Sciatic nerve (tissue), 2 donors: ENCODE results near the gene RREB1. TPM values are rescaled to one million over a fixed set of nuclear protein-coding genes. Genes with fewer than 3 reads are reported as not detected.

Source experiments
- ATAC-seq: fragments of 200-7000 bp; cut with Tn5 transposase; one replicate; pipeline ENCODE4 v1.9.1; 2020; ENCODE audit warnings: mild to moderate bottlenecking, moderate library complexity
- DNase-seq: peaks from one replicate; pipeline ENCODE4 v3.0.0-alpha.2; 2020; ENCODE audit warnings: low spot score
- intact Hi-C: fragments of 100-400 bp; cut with DNase I; formaldehyde crosslinking; loops from one replicate; pipeline ENCODE4 v1.14.2; 2022
- total RNA-seq: library from RNA; stranded (reverse); fragmentation: NEBNext Ultra II Directional; extraction: Animal tissue kit (Norgen Biotek cat#: 25700); gene quantifications from one replicate; pipeline ENCODE4 v1.2.1, GENCODE V29; 2021
- donor health status: DM: no; HTN: no; CAD: no.
- donor health status: DM: no; HTN: no; CAD: no.

The RREB1 gene
- total RNA-seq, 1 donor from 2014 or later, result 50.6 TPM

DNA sequence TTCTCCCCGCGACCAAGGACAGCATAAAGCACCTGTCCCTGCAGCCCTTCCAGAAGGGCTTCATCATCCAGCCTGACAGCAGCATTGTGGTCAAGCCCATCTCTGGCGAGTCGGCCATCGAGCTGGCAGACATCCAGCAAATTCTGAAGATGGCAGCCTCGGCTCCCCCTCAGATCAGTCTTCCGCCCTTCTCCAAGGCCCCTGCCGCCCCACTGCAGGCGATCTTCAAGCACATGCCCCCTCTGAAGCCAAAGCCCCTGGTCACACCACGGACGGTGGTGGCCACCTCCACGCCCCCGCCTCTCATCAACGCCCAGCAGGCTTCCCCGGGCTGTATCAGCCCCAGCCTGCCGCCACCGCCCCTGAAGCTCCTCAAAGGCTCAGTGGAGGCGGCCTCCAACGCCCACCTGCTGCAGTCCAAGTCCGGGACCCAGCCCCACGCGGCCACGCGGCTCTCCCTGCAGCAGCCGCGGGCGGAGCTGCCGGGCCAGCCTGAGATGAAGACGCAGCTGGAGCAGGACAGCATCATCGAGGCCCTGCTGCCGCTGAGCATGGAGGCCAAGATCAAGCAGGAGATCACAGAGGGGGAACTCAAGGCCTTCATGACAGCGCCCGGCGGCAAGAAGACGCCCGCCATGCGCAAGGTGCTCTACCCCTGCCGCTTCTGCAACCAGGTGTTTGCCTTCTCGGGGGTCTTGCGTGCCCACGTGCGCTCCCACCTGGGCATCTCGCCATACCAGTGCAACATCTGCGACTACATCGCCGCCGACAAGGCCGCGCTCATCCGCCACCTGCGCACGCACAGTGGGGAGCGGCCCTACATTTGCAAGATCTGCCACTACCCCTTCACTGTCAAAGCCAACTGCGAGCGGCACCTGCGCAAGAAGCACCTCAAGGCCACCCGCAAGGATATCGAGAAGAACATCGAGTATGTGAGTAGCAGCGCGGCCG, 121.9 kb downstream of the RREB1 start:
- intact Hi-C loops, result loop anchor here (10.0 kb wide), 1 partner anchor 75 kb away; no protein-coding TSS in a partner anchor
- no peak for DNase-seq
- peak; percentile 33 for ATAC-seq

DNA sequence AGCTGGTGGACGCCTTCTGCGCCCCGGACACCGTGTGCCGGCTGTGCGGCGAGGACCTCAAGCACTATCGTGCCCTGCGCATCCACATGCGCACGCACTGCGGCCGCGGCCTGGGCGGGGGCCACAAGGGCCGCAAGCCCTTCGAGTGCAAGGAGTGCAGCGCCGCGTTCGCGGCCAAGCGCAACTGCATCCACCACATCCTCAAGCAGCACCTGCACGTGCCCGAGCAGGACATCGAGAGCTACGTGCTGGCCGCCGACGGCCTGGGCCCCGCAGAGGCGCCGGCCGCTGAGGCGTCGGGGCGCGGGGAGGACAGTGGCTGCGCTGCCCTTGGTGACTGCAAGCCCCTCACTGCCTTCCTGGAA, 122.5 kb downstream of the RREB1 start:
- ATAC-seq (no peak), DNase-seq (no peak)
- intact Hi-C loops, result loop anchor here (10.0 kb wide), 1 partner anchor 76 kb away; no protein-coding TSS in a partner anchor

- intact Hi-C loops, result loop anchor here (10.0 kb wide), 1 partner anchor 76 kb away; no protein-coding TSS in a partner anchor
- ATAC-seq (no peak), DNase-seq (peak; percentile 52)
These were observed 123.4 kb downstream of the RREB1 start for GRCh38 chr6:7230956-7231713.

DNA sequence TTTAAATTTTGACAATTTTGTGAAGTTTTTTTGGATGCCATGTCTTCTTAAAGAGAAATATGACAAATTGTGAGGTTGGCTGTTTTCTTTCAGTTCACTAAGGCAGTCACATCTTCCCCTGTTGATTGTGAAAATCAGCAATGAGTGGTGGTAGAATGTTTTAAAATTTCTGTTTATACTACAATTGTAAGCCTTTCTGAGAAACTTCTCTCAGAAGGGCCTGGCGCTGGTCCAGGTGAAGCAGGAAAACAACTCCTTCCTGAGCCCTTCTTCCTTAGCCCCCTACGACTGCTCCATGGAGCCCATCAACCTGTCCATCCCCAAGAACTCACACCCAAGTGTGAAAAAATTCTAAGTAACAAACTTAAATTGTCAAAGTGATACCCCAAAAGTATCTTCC, 124.6 kb downstream of the RREB1 start:
- ATAC-seq, result no peak
- DNase-seq, result peak; percentile 64
- intact Hi-C loops, result loop anchor here (10.0 kb wide), 1 partner anchor 78 kb away; no protein-coding TSS in a partner anchor

- peak; percentile 9 for DNase-seq
These were observed 126.8 kb downstream of the RREB1 start for GRCh38 chr6:7234547-7234946.

GRCh38 chr6:7235712-7236305, 128.0 kb downstream of the RREB1 start:
- ATAC-seq, result no peak
- intact Hi-C loops, result loop anchor here (10.0 kb wide), 1 partner anchor 81 kb away; no protein-coding TSS in a partner anchor
- DNase-seq, result no peak

More at GRCh38 chr6:7234547-7234946, 126.8 kb downstream of the RREB1 start:
- intact Hi-C loops, result loop anchor here (10.0 kb wide), 1 partner anchor 80 kb away; no protein-coding TSS in a partner anchor
- ATAC-seq, result no peak

DNA sequence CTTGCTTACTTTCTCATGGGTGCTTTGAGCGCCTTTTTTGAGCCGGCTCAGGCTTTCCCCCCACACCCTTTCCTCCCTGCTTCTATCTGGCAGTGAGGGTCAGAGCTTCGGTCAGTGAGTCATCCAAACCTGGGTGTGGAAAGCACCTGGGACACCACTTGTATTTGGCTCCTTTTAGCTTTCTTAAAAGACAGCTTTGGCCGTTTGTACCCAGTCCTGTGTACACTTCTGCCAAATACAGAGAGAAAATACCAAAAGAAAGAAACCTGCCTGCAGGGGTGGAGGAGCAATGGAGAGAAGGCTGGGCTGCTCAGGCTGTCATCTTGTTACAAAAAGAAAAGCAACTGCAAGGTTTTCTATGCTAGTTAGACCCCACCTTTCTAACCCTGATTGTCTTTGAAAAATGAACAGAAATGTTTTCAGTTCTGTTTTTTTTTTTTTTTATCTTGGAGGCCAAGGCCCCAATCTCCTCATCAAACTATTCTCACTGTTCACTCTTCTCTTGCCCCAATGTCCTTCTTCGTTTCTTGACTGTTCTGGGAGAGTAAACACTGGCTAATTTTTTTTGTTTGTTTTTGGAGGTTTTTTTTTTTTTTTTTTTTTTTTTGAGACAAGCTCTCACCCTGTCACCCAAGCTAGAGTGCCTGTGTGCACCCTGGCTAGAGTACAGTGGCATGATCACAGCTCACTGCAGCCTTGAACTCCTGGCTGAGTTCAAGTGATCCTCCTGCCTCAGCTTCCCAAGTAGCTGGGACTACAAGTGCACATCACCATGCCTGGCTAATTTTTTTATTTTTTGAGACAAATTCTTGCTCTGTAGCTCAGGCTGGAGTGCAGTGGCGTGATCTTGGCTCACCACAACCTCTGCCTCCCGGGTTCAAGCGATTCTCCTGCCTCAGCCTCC, 128.8 kb downstream of the RREB1 start:
- ATAC-seq (peak; percentile 44), DNase-seq (no peak)

GRCh38 chr6:7237653-7238188, 130.0 kb downstream of the RREB1 start:
- no peak for DNase-seq
- no peak for ATAC-seq
- intact Hi-C loops, result loop anchor here (10.0 kb wide), 1 partner anchor 83 kb away; no protein-coding TSS in a partner anchor

More for the DNA sequence above, 128.8 kb downstream of the RREB1 start:
- intact Hi-C loops, result loop anchor here (10.0 kb wide), 1 partner anchor 82 kb away; no protein-coding TSS in a partner anchor

DNA sequence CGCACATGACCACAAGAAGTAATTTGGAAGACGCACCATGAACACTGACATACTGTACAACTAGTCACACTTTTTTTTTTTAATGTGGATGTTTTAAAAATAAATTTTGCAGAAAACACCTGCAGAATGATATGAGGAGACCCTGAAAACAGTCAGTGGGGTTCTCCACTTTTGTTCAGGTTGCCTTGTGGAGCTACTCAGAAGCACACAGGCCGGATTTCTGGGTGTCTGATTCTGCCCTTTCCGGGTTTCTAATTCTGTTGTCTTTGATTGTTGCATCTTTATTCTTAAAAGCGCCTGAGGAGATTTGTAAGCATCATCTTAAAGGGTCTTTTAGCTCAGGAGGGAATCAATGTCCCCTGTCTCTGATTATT, 130.8 kb downstream of the RREB1 start:
- intact Hi-C loops, result loop anchor here (10.0 kb wide), 1 partner anchor 84 kb away; no protein-coding TSS in a partner anchor
- no peak for DNase-seq
- ATAC-seq, result no peak

GRCh38 chr6:7238900-7239589, 131.3 kb downstream of the RREB1 start:
- DNase-seq (peak; percentile 89), ATAC-seq (peak; percentile 55)
- intact Hi-C loops, result loop anchor here (10.0 kb wide), 1 partner anchor 84 kb away; no protein-coding TSS in a partner anchor

- intact Hi-C loops, result loop anchor here (10.0 kb wide), 1 partner anchor 85 kb away; no protein-coding TSS in a partner anchor
- ATAC-seq (no peak), DNase-seq (no peak)
These were observed 131.8 kb downstream of the RREB1 start for GRCh38 chr6:7239590-7239948.

DNA sequence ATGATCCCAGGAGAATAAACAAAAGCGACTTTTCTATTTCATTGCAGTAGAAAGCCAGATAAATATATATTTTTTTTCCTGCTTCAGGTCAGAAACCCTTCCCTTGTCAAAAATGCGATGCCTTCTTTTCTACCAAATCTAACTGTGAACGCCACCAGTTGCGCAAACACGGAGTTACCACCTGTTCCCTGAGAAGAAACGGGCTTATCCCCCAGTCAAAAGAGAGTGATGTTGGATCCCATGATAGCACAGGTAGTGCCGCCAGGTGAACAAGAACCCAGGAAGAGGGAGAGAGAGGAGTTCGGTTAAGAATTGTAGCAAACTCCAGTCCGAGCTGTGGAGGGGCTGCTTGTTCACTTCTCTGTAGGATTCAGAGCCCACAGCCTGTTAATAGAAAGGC, 132.6 kb downstream of the RREB1 start:
- DNase-seq (no peak), ATAC-seq (no peak)
- intact Hi-C loops, result no loop called here

- no peak for DNase-seq
- intact Hi-C loops, result no loop called here
- ATAC-seq, result no peak
These were observed 133.4 kb downstream of the RREB1 start for GRCh38 chr6:7241160-7241559.

DNA sequence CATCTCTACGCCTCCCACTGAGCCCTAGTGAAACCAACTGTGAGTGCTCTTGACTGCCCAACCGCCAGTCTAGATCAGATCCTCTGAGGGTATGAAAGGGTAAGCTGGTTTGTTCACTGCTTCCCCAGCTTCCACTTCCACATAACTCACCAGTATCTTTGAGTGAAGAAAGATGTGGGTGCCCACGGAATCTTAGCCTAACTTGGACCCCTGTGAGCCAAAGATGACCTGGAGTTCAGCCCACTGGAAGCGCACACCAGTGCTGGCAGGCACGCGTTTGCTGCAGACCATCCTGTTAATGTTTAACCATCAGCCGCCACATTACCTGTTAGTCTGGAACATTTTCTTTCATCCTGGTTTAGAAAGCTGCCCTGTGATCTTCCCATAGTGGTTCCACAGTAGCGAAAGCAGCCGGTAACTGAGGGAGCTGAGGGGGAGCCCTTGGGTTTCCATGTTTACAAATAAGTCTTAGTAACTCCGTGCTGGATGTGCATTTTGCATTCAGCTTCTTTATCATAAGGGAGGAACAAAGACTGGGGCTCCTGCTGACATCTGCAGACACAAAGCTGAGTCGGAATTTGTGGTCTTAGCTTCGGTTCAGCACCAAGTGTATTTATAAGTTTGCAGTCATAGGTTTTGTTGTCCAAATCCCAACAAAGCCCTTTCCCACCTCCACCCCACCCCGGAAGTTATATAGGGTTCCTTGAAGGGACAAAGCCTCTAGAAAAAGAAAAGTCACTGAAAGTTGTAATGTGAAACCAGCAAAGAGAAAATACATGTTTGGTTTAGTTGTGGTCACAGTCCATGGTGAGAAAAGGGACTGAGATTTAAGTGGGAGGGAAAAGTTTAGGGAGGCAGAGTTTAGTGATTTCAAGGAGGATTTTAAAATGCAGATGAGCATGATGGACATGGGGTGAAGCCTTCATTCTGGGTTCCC, 134.2 kb downstream of the RREB1 start:
- no peak for DNase-seq
- ATAC-seq, result no peak
- intact Hi-C loops, result no loop called here

- ATAC-seq (no peak), DNase-seq (no peak)
- intact Hi-C loops, result no loop called here
These were observed 135.0 kb downstream of the RREB1 start for GRCh38 chr6:7242835-7243178.
